CMK (cell line): Measurements from ENCODE around the gene COL4A4.
"Not testable (repeated sequence)": the region's sequence is repeated elsewhere in the genome, so short reads cannot be mapped to it uniquely, and the experiment has no call there.

Experiments used
- DNase-seq: peaks from one replicate; pipeline ENCODE4 v3.0.0-alpha.2; 2010; ENCODE audit warnings: low read depth

The COL4A4 gene

GRCh38 chr2:227115761-227116160 is 48.2 kb downstream of the COL4A4 start:
- DNase-seq = no peak

GRCh38 chr2:227106845-227107759 is 56.9 kb downstream of the COL4A4 start:
- no peak for DNase-seq

GRCh38 chr2:227103583-227103982 is 60.4 kb downstream of the COL4A4 start:
- DNase-seq = no peak

- no peak for DNase-seq
Observed at GRCh38 chr2:227099340-227099739, 64.7 kb downstream of the COL4A4 start.

GRCh38 chr2:227098162-227098515 is 65.9 kb downstream of the COL4A4 start:
- no peak for DNase-seq

- DNase-seq = no peak
Observed at GRCh38 chr2:227097495-227098161, 66.4 kb downstream of the COL4A4 start.

GRCh38 chr2:227095346-227095745 is 68.7 kb downstream of the COL4A4 start:
- DNase-seq = no peak

GRCh38 chr2:227082286-227082685 is 81.7 kb downstream of the COL4A4 start:
- DNase-seq = no peak

- no peak for DNase-seq
Observed at GRCh38 chr2:227079726-227080125, 84.3 kb downstream of the COL4A4 start.

- not testable (repeated sequence) for DNase-seq
Observed at GRCh38 chr2:227065065-227065464, 98.9 kb downstream of the COL4A4 start.

- DNase-seq = no peak
Observed at GRCh38 chr2:227058888-227059399, 105.1 kb downstream of the COL4A4 start.

GRCh38 chr2:227057743-227058447 is 106.1 kb downstream of the COL4A4 start:
- no peak for DNase-seq

GRCh38 chr2:227057060-227057459 is 106.9 kb downstream of the COL4A4 start:
- no peak for DNase-seq

- DNase-seq = no peak
Observed at GRCh38 chr2:227054006-227054405, 110.0 kb downstream of the COL4A4 start.

GRCh38 chr2:227052879-227053278 is 111.1 kb downstream of the COL4A4 start:
- no peak for DNase-seq

- no peak for DNase-seq
Observed at GRCh38 chr2:227043981-227044380, 120.0 kb downstream of the COL4A4 start.

GRCh38 chr2:227038550-227039189 is 125.3 kb downstream of the COL4A4 start:
- no peak for DNase-seq

GRCh38 chr2:227036527-227036926 is 127.5 kb downstream of the COL4A4 start:
- DNase-seq = no peak

- DNase-seq = no peak
Observed at GRCh38 chr2:227035711-227036367, 128.2 kb downstream of the COL4A4 start.

- no peak for DNase-seq
Observed at GRCh38 chr2:227033471-227034148, 130.4 kb downstream of the COL4A4 start.

GRCh38 chr2:227031379-227031778 is 132.6 kb downstream of the COL4A4 start:
- DNase-seq = no peak
